HG03159 (cell line): ENCODE measurements around the gene MESD.

ENCODE experiments used
- ATAC-seq: cut with Tn5 transposase; IDR thresholded peaks from one replicate; pipeline ENCODE4 v1.9.1; 2021; ENCODE audit warnings: mild to moderate bottlenecking, moderate library complexity; ENCODE audit not compliant: unreplicated experiment

The MESD gene

GRCh38 chr15:80912673-80913072, 76.9 kb downstream of the MESD start:
- ATAC-seq: no peak

- no peak for ATAC-seq
Observed at GRCh38 chr15:80911821-80912220, 77.8 kb downstream of the MESD start.

GRCh38 chr15:80906159-80906766, 83.4 kb downstream of the MESD start:
- no peak for ATAC-seq

GRCh38 chr15:80904998-80905397, 84.6 kb downstream of the MESD start:
- no peak for ATAC-seq

- ATAC-seq: no peak
Observed at GRCh38 chr15:80902298-80902801, 87.3 kb downstream of the MESD start.

GRCh38 chr15:80898040-80898439, 91.6 kb downstream of the MESD start:
- ATAC-seq: no peak
